Measurements from ENCODE around the gene HDAC9. TPM values are rescaled to one million over a fixed set of nuclear protein-coding genes. Genes with fewer than 3 reads are reported as not detected.

Gene HDAC9
- total and polyA plus RNA-seq, 2 donors (not counting 1 experiment from before 2014, with no cell fraction given) = 2.9 to 7.9 TPM

- Histone ChIP-seq H4K20me1 (ENCODE audit: control insufficient read depth, extremely low read depth, insufficient read depth, low read length) (no peaks in the 10 kb centered on the region), H3K9me3 (ENCODE audit: control insufficient read depth, insufficient read depth, low read depth, low read length) (no peaks in the 10 kb centered on the region), H3K36me3 (ENCODE audit: control insufficient read depth, insufficient read depth, low read length) (no peaks in the 10 kb centered on the region), H3K27me3 (ENCODE audit: control insufficient read depth, insufficient read depth, low read length) (no peaks in the 10 kb centered on the region), H3K4me3 (replicated peaks in 1 of 4; ENCODE audit: control extremely low read depth in 1 of 4, insufficient read depth in 1 of 4, low read depth in 3 of 4, low read length in 4 of 4) (no peak overlapping the region), H3K4me1 (ENCODE audit: control insufficient read depth, extremely low read depth, insufficient read depth, low read length) (peaks cover 2% of the 10 kb centered on the region), H3K4me2 (ENCODE audit: extremely low read depth, insufficient read depth, low read length) (no peak overlapping the region), H3K27ac (ENCODE audit: insufficient read depth, low read length) (no peak overlapping the region), H3K9ac (ENCODE audit: insufficient read depth, low read length) (no peak overlapping the region), H3K79me2 (ENCODE audit: control insufficient read depth, insufficient read depth, low read length) (no peaks in the 10 kb centered on the region), H2AFZ (ENCODE audit: low read length) (no peak overlapping the region)
- TF ChIP-seq CTCF (conservative IDR thresholded peaks at IDR 0.05 in 1 of 2, IDR thresholded peaks at IDR 0.05 in 1 of 2; ENCODE audit: low read depth in 1 of 2, low read length in 2 of 2) = no peak
- TF ChIP-seq EZH2 (IDR thresholded peaks at IDR 0.05; ENCODE audit: low read length, missing control alignments) = no peak
- DNase-seq (ENCODE audit: low read depth in 2 of 2) = no peak
These were observed 44.8 kb downstream of the HDAC9 start for GRCh38 chr7:18540396-18540795.

GRCh38 chr7:18541181-18541870 is 45.8 kb downstream of the HDAC9 start:
- H3K27ac ChIP-seq (ENCODE audit: insufficient read depth, low read length) = no peak overlapping the region
- no peaks in the 10 kb centered on the region for H3K79me2 ChIP-seq (ENCODE audit: control insufficient read depth, insufficient read depth, low read length)
- peak overlapping the region in 2 of 4 experiments; percentile 0 to 8 for H3K4me3 ChIP-seq (replicated peaks in 1 of 4; ENCODE audit: control extremely low read depth in 1 of 4, insufficient read depth in 1 of 4, low read depth in 3 of 4, low read length in 4 of 4)
- no peaks in the 10 kb centered on the region for H3K9me3 ChIP-seq (ENCODE audit: control insufficient read depth, insufficient read depth, low read depth, low read length)
- no peak overlapping the region for H2AFZ ChIP-seq (ENCODE audit: low read length)
- H3K36me3 ChIP-seq (ENCODE audit: control insufficient read depth, insufficient read depth, low read length) = no peaks in the 10 kb centered on the region
- H3K4me2 ChIP-seq (ENCODE audit: extremely low read depth, insufficient read depth, low read length) = peak overlapping the region; percentile 53
- no peak for TF ChIP-seq EZH2 (IDR thresholded peaks at IDR 0.05; ENCODE audit: low read length, missing control alignments)
- TF ChIP-seq CTCF (conservative IDR thresholded peaks at IDR 0.05 in 1 of 2, IDR thresholded peaks at IDR 0.05 in 1 of 2; ENCODE audit: low read depth in 1 of 2, low read length in 2 of 2) = no peak
- peak; percentile 56 to 63 for DNase-seq (ENCODE audit: low read depth in 2 of 2)
- H3K9ac ChIP-seq (ENCODE audit: insufficient read depth, low read length) = no peak overlapping the region
- no peaks in the 10 kb centered on the region for H4K20me1 ChIP-seq (ENCODE audit: control insufficient read depth, extremely low read depth, insufficient read depth, low read length)
- no peaks in the 10 kb centered on the region for H3K27me3 ChIP-seq (ENCODE audit: control insufficient read depth, insufficient read depth, low read length)
- peaks cover 2% of the 10 kb centered on the region for H3K4me1 ChIP-seq (ENCODE audit: control insufficient read depth, extremely low read depth, insufficient read depth, low read length)

GRCh38 chr7:18541871-18542212 is 46.3 kb downstream of the HDAC9 start:
- Histone ChIP-seq H3K4me1 (ENCODE audit: control insufficient read depth, extremely low read depth, insufficient read depth, low read length) (peaks cover 2% of the 10 kb centered on the region), H3K4me3 (replicated peaks in 1 of 4; ENCODE audit: control extremely low read depth in 1 of 4, insufficient read depth in 1 of 4, low read depth in 3 of 4, low read length in 4 of 4) (no peak overlapping the region), H3K9ac (ENCODE audit: insufficient read depth, low read length) (no peak overlapping the region), H3K36me3 (ENCODE audit: control insufficient read depth, insufficient read depth, low read length) (no peaks in the 10 kb centered on the region), H3K4me2 (ENCODE audit: extremely low read depth, insufficient read depth, low read length) (no peak overlapping the region), H4K20me1 (ENCODE audit: control insufficient read depth, extremely low read depth, insufficient read depth, low read length) (no peaks in the 10 kb centered on the region), H3K27ac (ENCODE audit: insufficient read depth, low read length) (no peak overlapping the region), H3K79me2 (ENCODE audit: control insufficient read depth, insufficient read depth, low read length) (no peaks in the 10 kb centered on the region), H3K27me3 (ENCODE audit: control insufficient read depth, insufficient read depth, low read length) (no peaks in the 10 kb centered on the region), H3K9me3 (ENCODE audit: control insufficient read depth, insufficient read depth, low read depth, low read length) (no peaks in the 10 kb centered on the region), H2AFZ (ENCODE audit: low read length) (no peak overlapping the region)
- DNase-seq (ENCODE audit: low read depth in 2 of 2) = no peak
- TF ChIP-seq EZH2 (IDR thresholded peaks at IDR 0.05; ENCODE audit: low read length, missing control alignments) (no peak), CTCF (conservative IDR thresholded peaks at IDR 0.05 in 1 of 2, IDR thresholded peaks at IDR 0.05 in 1 of 2; ENCODE audit: low read depth in 1 of 2, low read length in 2 of 2) (no peak)

Data from fibroblast of lung (primary cell).